Activated CD8-positive, alpha-beta memory T cell treated with anti-CD3 and anti-CD28 coated beads for 48 hours (primary cell): Measurements from ENCODE around the gene TMEM86B.
"Not testable (repeated sequence)": the region's sequence is repeated elsewhere in the genome, so short reads cannot be mapped to it uniquely, and the experiment has no call there.

Source experiments
- DNase-seq, 3 experiments: peaks; one replicate each; pipeline ENCODE4 v3.0.0-alpha.2; 2020; ENCODE audit warnings: low read depth in 2 of 3, low spot score in 2 of 3

The TMEM86B gene

GRCh38 chr19:55242517-55242916, 14.0 kb upstream of the TMEM86B start:
- no peak for DNase-seq

DNA sequence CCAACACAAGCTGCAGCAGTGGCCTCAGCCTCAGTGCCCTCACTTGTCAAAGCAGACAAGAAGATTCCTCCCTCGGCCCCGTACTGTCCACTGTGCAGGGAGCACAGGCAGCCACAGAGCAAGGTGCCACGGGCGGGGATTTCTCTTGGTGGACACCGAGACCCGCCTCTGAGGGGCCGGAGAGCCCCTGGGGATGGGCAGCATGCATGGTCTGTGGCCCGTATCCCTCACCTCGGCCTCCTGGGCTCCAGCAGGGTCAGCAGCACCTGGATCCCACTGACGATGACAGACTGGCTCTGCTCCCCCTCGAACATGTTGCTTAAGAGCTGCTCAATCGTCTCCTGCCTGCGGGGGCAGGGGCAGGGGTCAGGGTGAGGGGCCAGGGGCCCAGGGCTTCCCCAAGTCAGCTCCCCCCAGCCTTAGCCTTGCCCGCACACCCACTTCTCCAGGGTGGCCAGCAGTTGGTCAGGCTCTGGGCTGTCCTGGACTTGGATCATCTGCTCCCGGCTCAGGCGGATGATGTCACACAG, 13.4 kb upstream of the TMEM86B start:
- DNase-seq = no peak

- no peak for DNase-seq
These were observed 12.8 kb upstream of the TMEM86B start for GRCh38 chr19:55241143-55241934.

GRCh38 chr19:55240713-55241020, 12.1 kb upstream of the TMEM86B start:
- DNase-seq = no peak

GRCh38 chr19:55239004-55239403, 10.4 kb upstream of the TMEM86B start:
- DNase-seq = no peak

GRCh38 chr19:55238030-55238429, 9.5 kb upstream of the TMEM86B start:
- no peak for DNase-seq

DNA sequence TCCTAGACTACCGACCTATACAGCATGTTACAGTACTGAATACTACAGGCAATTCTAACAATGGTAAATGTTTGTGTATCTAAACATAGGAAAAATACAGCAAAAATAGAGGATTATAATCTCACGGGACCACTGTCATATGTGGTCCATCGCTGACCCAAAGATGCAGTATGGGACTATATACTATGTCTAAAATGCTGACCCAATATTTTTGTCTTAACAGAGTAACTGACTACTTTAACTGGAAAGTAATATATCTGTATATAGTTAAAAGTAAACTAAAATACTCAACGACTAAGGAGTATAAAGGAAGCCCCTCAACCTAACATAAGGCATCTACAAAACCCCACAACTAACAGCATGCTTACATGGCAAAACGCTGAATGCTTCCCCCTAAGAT, 4.4 kb upstream of the TMEM86B start:
- no peak for DNase-seq

- DNase-seq = no peak
These were observed 3.7 kb upstream of the TMEM86B start for GRCh38 chr19:55232286-55232602.

- DNase-seq = no peak
These were observed 3.1 kb upstream of the TMEM86B start for GRCh38 chr19:55231391-55232285.

DNA sequence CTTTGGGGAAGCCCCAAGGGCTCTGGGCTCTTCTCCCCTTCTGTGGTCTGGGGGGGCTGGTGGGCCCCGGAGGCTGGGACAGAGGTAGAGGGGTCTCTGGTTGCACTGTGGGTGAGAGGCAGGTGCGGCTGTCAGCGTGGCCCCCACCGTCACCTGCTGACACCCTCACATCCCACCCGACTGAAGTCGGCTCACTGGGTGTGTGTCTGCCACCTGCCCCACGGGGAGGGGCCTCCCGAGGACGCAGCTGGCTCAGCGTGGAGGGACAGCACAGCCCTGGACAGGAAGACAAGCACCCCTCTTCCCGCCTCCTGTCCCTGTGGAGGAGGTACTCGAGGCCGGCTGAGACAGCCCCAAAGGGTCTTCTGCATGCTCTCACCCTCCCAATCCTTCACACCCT, 2.2 kb upstream of the TMEM86B start:
- DNase-seq = no peak

DNA sequence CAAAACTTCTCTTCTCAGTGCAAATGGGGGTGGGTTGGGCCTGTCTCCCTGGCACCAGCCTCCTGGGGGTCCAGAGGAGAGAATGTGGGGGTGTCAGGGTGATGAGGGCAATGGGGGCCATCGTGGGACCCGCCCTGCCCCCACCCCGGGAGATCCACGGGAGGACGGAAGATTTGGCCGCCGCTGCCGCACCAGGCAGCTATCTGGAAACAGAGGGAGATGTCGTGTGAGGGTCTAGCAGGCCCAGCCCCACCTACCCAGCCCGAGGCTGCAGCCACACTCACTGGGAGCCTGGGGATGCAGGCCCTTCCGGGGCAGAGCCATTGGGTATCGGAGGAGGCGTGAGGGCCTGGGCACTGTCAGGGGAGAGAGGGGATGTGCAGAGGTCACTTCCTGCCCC, 1.8 kb upstream of the TMEM86B start:
- no peak for DNase-seq

DNA sequence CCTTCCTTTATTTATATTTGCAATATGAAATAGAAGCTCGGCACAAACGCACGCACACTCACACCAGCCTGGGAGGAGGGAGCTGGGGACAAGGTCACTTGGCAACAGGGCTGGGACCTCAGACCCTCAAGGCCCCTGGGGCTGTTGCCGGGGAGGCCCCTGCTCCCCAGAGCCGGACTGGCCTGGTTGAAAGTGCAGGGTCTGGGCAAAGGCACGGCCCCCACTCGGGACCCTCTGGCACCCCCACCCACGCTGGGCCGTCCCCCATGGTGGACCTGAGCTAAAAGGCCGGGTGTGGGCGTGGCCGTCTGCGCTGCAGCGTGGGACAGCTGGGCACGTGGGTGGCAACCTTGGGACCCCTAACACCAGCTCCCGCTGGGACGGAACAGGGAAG, 1.2 kb upstream of the TMEM86B start:
- no peak for DNase-seq

- DNase-seq = no peak
These were observed 704 bp upstream of the TMEM86B start for GRCh38 chr19:55229145-55229788.

- no peak for DNase-seq
These were observed 560 bp downstream of the TMEM86B start for GRCh38 chr19:55228015-55228391.

DNA sequence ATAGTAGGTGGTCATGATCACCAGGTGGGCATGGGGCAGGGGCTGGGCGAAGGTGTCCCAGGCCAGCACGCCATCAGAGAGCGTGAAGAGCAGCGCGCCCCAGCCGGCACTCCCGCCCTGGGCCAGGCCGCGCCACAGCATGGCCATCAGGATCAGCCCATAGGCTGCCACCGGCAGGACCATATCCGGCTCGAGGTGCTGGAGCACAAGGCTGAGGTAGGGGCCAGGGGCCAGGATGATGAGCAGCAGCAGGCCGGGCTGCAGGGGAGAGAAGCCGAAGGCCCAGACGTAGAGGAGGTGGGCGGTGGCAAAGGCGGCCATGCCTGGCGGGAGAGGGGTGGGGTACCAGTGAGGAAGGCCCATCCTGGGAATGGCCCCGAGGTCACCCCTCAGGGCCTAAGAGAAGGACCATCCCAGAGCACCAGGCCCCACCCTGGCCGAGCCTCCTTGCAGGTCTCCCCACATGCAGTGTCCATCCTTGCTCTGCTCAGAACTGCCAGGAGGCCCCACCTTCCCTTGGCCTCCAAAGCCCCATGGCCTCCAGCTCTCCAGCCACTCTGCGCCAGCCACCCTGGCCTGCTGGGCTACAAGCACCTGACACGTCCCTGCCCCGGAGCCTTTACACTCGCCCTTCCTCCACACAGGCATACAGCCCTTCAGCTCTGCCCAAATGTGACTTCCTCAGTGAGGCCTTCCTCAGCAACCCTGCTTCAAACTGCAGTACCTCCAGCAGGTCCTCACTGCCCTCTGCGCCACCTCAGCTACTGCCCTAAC, 1.1 kb downstream of the TMEM86B start:
- DNase-seq = no peak

DNA sequence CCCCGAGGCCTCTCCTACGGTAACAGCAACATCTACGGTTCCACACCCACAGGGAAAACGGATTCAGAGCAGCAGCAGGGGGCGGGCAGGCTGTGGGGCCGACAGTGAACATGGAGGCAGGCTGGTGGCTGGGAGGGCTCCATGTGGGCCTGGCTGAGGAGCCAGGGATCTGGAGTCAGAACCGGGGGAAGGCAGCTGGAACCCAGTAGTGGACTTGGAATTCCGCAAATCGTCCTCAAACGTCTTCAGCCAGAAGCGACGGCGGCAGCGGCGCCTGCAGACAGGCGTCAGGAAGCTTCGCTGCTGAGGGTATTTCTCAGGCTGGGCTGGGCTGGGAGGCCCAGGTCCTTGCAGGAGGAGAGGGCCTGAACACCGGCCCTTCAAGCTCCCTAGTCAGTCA, 1.8 kb downstream of the TMEM86B start:
- DNase-seq = no peak

DNA sequence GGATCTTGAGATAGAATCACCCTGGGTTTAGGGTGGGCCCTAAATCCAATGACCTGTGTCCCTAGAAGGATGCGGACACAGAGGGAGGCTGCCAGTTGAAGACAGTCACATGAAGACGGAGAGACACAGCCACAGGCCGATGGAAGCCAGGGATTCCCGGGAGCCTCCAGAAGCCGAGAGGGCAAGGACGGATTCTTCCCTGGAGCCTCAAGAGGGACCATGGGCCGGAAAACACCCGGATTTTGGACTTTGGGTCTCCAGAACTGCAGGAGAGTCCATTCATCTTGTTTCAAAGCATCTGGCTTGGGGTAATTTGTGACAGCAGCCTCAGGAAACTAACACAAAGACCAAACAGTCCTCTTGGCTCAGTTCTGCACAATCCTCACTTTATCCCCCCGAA, 2.3 kb downstream of the TMEM86B start:
- no peak for DNase-seq

GRCh38 chr19:55225415-55225958, 3.1 kb downstream of the TMEM86B start:
- DNase-seq = no peak

DNA sequence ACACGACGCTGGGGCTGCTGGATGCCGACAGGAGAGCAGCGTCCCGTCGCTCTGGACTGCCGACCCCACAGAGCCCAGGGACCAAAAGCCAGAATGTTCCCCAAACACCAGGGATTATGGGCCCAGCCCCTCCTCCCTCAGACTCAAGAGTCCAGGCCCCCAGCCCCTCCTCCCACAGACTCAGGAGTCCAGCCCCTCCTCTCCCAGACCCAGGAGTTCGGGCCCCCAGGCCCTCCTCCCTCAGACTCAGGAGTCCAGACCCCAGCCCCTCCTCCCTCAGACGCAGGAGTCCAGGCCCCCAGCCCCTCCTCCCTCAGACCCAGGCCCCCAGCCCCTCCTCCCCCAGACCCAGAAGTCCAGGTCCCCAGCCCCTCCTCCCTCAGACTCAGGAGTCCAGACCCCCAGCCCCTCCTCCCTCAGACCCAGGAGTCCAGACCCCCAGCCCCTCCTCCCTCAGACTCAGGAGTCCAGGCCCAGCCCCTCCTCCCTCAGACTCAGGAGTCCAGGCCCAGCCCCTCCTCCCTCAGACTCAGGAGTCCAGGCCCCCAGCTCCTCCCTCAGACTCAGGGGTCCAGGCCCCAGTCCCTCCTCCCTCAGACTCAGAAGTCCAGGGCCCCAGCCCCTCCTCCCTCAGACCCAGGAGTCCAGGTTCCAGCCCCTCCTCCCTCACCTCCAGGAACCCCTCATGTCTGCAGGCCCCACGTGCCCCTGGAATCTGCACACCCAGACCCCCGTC, 3.7 kb downstream of the TMEM86B start:
- not testable (repeated sequence) for DNase-seq

GRCh38 chr19:55224038-55224665, 4.4 kb downstream of the TMEM86B start:
- DNase-seq = no peak
